ENCODE data around the gene CYSLTR2. TPM values are rescaled to one million over a fixed set of nuclear protein-coding genes. Genes with fewer than 3 reads are reported as not detected.

Gene CYSLTR2
- total RNA-seq, 1 experiment from 2014 or later, result not detected

DNA sequence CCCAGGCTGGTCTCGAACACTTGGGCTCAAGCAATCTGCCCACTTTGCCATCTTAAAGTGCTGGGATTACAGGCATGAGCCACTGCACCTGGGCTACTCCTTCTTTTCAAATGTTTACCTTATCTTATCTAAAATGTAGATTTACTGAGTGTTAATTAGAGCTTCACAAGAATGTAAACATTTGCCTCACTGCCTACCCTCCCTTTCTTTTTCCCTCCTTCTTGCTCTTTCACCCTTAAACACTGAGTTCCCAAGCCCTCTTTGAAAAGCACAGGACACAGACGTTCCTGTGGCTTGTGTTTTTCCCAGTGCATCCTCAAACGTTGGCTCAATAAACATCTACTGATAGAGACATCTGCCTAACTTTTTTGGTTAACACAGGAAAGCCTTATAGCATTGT, 32.7 kb upstream of the CYSLTR2 start (continued):
- no peak for TF ChIP-seq HMGXB4 (CRISPR knock-in tag; IDR thresholded peaks at IDR 0.05)

- H3K27me3 Mint-ChIP-seq (ENCODE audit: low read depth), result peaks cover 3% of the 10 kb centered on the region; the same call in 1 of the 2 replicates
- no peak for ATAC-seq
- peaks cover 33% of the 10 kb centered on the region for H3K9me3 Mint-ChIP-seq
- TF ChIP-seq ARID4B (CRISPR knock-in tag; IDR thresholded peaks at IDR 0.05; ENCODE audit: borderline replicate concordance), result no peak
- no peak for TF ChIP-seq ZBTB21 (CRISPR knock-in tag; IDR thresholded peaks at IDR 0.05; ENCODE audit: borderline replicate concordance)
- TF ChIP-seq NR1H2 (CRISPR knock-in tag; IDR thresholded peaks at IDR 0.05), result no peak
- no peak overlapping the region for H3K27ac Mint-ChIP-seq
- no peaks in the 10 kb centered on the region for H3K4me1 Mint-ChIP-seq
- no peak for DNase-seq (ENCODE audit: low spot score)
- H3K4me3 Mint-ChIP-seq, result no peak overlapping the region
- POLR2A ChIA-PET, result no interaction called here
- CTCF ChIA-PET, result no interaction called here
- peaks cover 19% of the 10 kb centered on the region for H3K36me3 Mint-ChIP-seq
These were observed 29.7 kb upstream of the CYSLTR2 start for GRCh38 chr13:48624016-48624415.

DNA sequence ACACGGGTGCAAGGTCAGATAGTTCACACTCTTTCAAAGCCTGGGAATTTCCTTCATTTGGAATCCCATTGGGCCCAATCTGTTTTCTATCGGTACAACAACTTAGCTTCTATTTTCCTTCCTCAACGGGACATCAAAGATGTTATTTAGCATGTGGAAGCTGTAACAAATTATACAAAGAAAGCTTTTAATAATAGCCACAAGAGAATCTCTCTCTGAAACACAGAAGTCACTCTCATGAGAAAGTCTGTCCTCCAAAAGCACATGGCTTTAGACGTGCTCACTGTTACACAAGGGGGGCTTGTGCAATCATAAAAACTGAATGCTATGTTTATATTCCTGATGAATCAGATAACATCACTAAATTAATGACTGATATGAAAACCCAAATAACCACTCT, 28.9 kb upstream of the CYSLTR2 start:
- ChIA-PET CTCF (no interaction called here), POLR2A (no interaction called here)
- Mint-ChIP-seq H3K36me3 (peaks cover 13% of the 10 kb centered on the region), H3K4me3 (no peak overlapping the region), H3K9me3 (peaks cover 32% of the 10 kb centered on the region), H3K27ac (no peak overlapping the region), H3K27me3 (ENCODE audit: low read depth) (peaks cover 3% of the 10 kb centered on the region; the same call in 1 of the 2 replicates), H3K4me1 (no peaks in the 10 kb centered on the region)
- no peak for DNase-seq (ENCODE audit: low spot score)
- no peak for ATAC-seq
- TF ChIP-seq USF2 (CRISPR knock-in tag; IDR thresholded peaks at IDR 0.05), result no peak
- TF ChIP-seq, protein P1, sequence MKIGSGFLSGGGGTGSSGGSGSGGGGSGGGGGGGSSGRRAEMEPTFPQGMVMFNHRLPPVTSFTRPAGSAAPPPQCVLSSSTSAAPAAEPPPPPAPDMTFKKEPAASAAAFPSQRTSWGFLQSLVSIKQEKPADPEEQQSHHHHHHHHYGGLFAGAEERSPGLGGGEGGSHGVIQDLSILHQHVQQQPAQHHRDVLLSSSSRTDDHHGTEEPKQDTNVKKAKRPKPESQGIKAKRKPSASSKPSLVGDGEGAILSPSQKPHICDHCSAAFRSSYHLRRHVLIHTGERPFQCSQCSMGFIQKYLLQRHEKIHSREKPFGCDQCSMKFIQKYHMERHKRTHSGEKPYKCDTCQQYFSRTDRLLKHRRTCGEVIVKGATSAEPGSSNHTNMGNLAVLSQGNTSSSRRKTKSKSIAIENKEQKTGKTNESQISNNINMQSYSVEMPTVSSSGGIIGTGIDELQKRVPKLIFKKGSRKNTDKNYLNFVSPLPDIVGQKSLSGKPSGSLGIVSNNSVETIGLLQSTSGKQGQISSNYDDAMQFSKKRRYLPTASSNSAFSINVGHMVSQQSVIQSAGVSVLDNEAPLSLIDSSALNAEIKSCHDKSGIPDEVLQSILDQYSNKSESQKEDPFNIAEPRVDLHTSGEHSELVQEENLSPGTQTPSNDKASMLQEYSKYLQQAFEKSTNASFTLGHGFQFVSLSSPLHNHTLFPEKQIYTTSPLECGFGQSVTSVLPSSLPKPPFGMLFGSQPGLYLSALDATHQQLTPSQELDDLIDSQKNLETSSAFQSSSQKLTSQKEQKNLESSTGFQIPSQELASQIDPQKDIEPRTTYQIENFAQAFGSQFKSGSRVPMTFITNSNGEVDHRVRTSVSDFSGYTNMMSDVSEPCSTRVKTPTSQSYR (CRISPR knock-in tag; IDR thresholded peaks at IDR 0.05), result no peak
- no peak for TF ChIP-seq ZMAT4 (CRISPR knock-in tag; IDR thresholded peaks at IDR 0.05)
- no peak for TF ChIP-seq NR3C1 (CRISPR knock-in tag; conservative IDR thresholded peaks at IDR 0.05; ENCODE audit: low read depth)
- TF ChIP-seq, protein P2, sequence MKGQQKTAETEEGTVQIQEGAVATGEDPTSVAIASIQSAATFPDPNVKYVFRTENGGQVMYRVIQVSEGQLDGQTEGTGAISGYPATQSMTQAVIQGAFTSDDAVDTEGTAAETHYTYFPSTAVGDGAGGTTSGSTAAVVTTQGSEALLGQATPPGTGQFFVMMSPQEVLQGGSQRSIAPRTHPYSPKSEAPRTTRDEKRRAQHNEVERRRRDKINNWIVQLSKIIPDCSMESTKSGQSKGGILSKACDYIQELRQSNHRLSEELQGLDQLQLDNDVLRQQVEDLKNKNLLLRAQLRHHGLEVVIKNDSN (CRISPR knock-in tag; IDR thresholded peaks at IDR 0.05), result no peak
- TF ChIP-seq ZNF423 (CRISPR knock-in tag; IDR thresholded peaks at IDR 0.05), result no peak
- TF ChIP-seq, protein P3, sequence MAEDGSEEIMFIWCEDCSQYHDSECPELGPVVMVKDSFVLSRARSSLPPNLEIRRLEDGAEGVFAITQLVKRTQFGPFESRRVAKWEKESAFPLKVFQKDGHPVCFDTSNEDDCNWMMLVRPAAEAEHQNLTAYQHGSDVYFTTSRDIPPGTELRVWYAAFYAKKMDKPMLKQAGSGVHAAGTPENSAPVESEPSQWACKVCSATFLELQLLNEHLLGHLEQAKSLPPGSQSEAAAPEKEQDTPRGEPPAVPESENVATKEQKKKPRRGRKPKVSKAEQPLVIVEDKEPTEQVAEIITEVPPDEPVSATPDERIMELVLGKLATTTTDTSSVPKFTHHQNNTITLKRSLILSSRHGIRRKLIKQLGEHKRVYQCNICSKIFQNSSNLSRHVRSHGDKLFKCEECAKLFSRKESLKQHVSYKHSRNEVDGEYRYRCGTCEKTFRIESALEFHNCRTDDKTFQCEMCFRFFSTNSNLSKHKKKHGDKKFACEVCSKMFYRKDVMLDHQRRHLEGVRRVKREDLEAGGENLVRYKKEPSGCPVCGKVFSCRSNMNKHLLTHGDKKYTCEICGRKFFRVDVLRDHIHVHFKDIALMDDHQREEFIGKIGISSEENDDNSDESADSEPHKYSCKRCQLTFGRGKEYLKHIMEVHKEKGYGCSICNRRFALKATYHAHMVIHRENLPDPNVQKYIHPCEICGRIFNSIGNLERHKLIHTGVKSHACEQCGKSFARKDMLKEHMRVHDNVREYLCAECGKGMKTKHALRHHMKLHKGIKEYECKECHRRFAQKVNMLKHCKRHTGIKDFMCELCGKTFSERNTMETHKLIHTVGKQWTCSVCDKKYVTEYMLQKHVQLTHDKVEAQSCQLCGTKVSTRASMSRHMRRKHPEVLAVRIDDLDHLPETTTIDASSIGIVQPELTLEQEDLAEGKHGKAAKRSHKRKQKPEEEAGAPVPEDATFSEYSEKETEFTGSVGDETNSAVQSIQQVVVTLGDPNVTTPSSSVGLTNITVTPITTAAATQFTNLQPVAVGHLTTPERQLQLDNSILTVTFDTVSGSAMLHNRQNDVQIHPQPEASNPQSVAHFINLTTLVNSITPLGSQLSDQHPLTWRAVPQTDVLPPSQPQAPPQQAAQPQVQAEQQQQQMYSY (CRISPR knock-in tag; IDR thresholded peaks at IDR 0.05), result no peak
- no peak for TF ChIP-seq CBFB (CRISPR knock-in tag; IDR thresholded peaks at IDR 0.05; ENCODE audit: low read depth)
- TF ChIP-seq, protein P4, sequence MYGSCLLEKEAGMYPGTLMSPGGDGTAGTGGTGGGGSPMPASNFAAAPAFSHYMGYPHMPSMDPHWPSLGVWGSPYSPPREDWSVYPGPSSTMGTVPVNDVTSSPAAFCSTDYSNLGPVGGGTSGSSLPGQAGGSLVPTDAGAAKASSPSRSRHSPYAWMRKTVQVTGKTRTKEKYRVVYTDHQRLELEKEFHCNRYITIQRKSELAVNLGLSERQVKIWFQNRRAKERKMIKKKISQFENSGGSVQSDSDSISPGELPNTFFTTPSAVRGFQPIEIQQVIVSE (CRISPR knock-in tag; IDR thresholded peaks at IDR 0.05; ENCODE audit: borderline replicate concordance), result no peak
- no peak for TF ChIP-seq ESRRA (CRISPR knock-in tag; IDR thresholded peaks at IDR 0.05; ENCODE audit: borderline replicate concordance)
- TF ChIP-seq CREM (CRISPR knock-in tag; IDR thresholded peaks at IDR 0.05), result no peak

Measured in WTC11 (cell line).